LNCaP clone FGC (cell line): ENCODE data around the gene EVX2.

Experiments
- DNase-seq: peaks from one replicate; pipeline ENCODE4 v3.0.0-alpha.2; 2011; ENCODE audit warnings: low read depth
- H3K4me3 ChIP-seq: 2 replicates; pipeline ENCODE4 v1.5.1; 2011; ENCODE audit warnings: mild to moderate bottlenecking, low read depth, low read length, control low read depth
- TF ChIP-seq, protein P1 (sequence below): IDR thresholded peaks from 2 replicates; pipeline ENCODE4 v1.5.1; 2012; ENCODE audit warnings: mild to moderate bottlenecking; ENCODE audit not compliant: control insufficient read depth, insufficient read depth; ENCODE audit errors: extremely low read depth

EVX2 gene

DNA sequence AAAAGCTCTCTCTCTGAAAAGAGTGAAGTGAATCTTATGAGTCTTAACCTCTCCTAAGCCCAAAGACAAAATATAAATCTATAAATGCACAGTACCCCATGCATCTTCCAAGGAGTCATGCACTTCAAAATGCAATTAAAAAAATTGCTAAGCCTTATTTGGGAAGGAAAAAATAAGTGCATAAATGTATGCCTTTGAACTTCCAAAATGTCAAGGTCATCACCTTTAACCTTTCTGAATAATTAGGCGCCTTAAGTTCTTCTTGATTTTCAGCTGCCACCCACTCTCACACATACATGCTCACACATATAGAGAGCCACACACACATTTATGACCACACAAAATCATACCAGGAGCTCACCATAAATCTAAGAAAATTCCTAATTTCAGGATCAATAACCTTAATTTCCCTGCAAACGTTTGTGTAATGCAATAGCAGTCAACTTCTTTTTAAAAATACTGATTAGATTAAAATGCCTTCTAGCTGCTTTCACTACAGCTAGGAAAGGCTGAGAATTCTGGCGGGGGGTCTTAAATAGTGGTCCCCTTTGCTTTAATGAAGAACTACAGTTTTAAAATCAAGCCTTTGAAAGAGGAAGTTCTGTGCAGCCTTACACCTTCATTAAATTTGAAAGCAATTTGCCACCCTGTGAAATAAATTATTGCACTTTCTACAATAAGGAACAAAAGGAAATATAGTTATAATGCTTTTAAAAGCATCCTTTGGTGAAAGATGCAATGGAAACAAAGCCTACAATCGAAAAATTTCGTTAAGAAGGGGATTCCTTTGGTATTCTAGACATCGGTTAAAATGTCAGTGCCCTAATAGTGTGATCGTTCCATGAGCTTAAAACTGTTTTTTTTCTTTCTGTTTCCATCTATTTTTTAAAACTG, 26.9 kb upstream of the EVX2 start:
- DNase-seq, result no peak
- no peak overlapping the region for H3K4me3 ChIP-seq
- TF ChIP-seq, protein P1, sequence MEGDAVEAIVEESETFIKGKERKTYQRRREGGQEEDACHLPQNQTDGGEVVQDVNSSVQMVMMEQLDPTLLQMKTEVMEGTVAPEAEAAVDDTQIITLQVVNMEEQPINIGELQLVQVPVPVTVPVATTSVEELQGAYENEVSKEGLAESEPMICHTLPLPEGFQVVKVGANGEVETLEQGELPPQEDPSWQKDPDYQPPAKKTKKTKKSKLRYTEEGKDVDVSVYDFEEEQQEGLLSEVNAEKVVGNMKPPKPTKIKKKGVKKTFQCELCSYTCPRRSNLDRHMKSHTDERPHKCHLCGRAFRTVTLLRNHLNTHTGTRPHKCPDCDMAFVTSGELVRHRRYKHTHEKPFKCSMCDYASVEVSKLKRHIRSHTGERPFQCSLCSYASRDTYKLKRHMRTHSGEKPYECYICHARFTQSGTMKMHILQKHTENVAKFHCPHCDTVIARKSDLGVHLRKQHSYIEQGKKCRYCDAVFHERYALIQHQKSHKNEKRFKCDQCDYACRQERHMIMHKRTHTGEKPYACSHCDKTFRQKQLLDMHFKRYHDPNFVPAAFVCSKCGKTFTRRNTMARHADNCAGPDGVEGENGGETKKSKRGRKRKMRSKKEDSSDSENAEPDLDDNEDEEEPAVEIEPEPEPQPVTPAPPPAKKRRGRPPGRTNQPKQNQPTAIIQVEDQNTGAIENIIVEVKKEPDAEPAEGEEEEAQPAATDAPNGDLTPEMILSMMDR, result no peak

DNA sequence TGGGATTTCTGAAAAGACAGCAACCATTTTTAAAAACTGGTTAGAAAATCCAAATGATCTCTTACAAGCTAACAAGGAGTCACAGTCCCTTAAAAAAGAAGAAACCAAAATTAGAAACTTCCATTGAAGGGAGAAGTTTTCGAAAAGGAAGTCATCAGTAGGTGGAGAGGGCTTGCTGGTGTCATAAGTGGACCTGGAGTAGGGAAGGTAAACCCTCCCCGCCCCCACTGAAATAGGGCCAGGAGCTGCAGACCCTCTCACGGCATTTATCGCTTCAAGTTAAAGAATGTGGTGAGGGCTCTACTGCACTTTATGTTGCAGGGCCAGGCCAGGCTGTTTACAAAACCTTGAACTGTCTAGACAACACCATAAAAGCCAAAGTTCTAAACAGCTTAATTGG, 26.2 kb upstream of the EVX2 start:
- no peak overlapping the region for H3K4me3 ChIP-seq
- no peak for DNase-seq

GRCh38 chr2:176109192-176109901, 25.6 kb upstream of the EVX2 start:
- TF ChIP-seq, protein P1, result no peak
- no peak overlapping the region for H3K4me3 ChIP-seq
- DNase-seq, result no peak

More for the DNA sequence above, 26.2 kb upstream of the EVX2 start:
- TF ChIP-seq, protein P1, result no peak

- TF ChIP-seq, protein P1, result no peak
- no peak overlapping the region for H3K4me3 ChIP-seq
- no peak for DNase-seq
Observed at GRCh38 chr2:176107731-176108181, 24.0 kb upstream of the EVX2 start.

GRCh38 chr2:176106581-176107539, 23.1 kb upstream of the EVX2 start, which contains the start of gene HOXD11:
TSS of gene HOXD11 (plus strand) at chr2:176107280. CDS start at chr2:176107356, 76 bp downstream.
- DNase-seq, result no peak
- TF ChIP-seq, protein P1, result no peak
- H3K4me3 ChIP-seq, result no peak within 1 kb of the TSS
